GM19455 (cell line): ENCODE data around the gene IREB2.
A peak's percentile ranks its signal among the peaks of the same experiment; 100 is the strongest.
"Not testable (repeated sequence)": the region's sequence is repeated elsewhere in the genome, so short reads cannot be mapped to it uniquely, and the experiment has no call there.

Experiments
- ATAC-seq: cut with Tn5 transposase; IDR thresholded peaks from one replicate; pipeline ENCODE4 v1.9.1; 2021; ENCODE audit not compliant: unreplicated experiment

IREB2 gene, protein sequence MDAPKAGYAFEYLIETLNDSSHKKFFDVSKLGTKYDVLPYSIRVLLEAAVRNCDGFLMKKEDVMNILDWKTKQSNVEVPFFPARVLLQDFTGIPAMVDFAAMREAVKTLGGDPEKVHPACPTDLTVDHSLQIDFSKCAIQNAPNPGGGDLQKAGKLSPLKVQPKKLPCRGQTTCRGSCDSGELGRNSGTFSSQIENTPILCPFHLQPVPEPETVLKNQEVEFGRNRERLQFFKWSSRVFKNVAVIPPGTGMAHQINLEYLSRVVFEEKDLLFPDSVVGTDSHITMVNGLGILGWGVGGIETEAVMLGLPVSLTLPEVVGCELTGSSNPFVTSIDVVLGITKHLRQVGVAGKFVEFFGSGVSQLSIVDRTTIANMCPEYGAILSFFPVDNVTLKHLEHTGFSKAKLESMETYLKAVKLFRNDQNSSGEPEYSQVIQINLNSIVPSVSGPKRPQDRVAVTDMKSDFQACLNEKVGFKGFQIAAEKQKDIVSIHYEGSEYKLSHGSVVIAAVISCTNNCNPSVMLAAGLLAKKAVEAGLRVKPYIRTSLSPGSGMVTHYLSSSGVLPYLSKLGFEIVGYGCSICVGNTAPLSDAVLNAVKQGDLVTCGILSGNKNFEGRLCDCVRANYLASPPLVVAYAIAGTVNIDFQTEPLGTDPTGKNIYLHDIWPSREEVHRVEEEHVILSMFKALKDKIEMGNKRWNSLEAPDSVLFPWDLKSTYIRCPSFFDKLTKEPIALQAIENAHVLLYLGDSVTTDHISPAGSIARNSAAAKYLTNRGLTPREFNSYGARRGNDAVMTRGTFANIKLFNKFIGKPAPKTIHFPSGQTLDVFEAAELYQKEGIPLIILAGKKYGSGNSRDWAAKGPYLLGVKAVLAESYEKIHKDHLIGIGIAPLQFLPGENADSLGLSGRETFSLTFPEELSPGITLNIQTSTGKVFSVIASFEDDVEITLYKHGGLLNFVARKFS

DNA sequence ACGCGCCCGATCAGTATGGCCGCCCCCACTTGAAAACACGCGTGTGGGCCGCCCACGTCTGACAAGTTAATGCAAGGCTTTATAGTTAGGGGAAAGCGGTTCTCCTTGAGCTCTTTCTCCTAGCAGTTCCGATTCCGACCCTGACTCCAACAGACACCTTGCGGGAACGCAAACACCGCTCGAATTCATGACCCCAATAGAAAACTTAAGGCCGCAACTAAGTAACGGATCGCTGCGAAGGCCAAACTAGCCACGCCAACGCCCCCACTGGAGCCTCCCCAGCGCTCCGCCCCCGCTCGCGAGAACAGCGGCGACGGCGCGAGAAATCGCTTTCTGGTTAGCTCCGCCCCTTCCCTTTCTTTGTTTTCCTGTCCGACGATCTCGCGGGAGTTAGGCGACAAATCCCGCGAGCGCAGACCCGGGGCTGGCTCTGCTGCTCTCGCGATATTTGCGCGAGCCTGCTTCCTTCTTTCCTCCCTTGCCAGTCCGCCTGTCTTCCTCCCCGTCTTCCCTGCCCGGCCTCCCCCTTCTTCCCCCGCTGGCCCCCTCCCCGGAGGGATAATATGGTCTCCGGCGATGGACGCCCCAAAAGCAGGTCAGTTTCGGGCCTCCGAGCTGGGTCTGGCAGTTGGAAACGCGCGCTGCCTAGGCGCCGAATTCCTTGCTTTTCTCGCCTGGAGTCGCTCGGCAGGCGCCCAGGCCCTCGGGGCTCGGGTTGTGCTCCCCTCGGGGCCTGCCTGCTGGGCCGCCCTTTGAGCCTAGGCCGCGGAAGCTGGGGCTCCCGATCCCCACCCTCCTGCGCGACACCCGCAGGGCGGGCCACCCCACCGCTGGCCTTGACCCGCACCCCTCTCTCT is at the start of gene IREB2:
Gene IREB2, plus strand, starts transcription at position 455 of the 857 bp plus-strand sequence. Its CDS starts 122 bp downstream, at position 577.
- ATAC-seq, result peak; percentile 82

DNA sequence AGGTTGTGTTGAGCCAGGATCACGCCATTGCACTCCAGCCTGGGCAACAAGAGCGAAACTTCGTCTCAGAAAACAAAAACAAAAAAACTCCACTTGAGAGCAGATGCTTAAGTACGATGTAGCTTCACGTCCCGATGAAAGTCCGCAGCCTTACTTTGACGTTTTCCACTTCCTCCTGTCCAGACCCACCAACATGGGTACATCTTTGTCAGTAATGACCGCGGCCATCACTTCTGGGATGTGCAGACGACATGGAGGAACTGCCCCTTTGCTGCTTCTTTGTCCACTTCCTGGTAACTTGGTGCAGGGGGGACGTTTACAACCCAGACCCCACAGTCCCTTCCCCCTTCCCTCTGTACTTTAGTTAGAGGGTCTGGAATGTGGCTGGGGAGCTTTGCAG is 49.2 kb upstream of the IREB2 start:
- no peak for ATAC-seq

DNA sequence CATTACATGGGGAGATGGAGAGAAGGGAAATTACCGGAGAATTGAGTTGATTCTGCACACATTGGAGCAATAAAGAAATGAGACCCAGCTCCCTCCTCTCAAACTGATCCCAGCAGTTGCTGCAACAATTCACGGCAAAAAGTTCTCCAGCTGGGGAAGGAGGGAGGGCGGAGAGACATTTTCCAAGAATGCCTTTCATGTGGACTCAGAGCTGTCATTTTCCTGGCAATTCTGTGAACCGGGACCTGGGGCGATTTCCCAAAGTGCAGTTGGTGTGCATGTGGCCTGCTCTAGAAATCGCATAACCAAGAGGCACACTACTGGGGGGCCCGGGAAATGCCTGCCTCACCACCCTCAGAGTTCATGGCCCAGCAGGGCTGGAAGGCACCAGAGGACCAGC is 48.7 kb upstream of the IREB2 start:
- ATAC-seq, result no peak

DNA sequence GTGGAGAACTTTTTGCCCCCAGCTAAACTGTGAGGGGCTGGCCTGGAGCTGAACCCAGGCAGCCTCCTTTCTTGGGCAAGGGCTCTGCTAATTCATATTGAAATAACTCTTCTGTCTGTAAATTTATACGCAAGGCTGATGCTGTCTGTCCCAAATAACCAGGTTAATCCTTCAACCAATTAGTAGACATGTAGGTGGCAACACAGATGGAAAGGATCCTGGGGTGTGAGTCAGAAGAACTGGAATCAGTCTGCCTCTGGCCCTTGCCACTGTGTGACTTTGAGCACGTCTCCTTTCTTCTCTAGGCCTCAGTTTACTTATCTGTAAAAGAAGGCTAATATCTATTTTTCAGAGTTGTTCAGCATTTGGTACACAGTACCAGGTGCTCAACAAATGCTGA is 48.3 kb upstream of the IREB2 start:
- ATAC-seq, result no peak

DNA sequence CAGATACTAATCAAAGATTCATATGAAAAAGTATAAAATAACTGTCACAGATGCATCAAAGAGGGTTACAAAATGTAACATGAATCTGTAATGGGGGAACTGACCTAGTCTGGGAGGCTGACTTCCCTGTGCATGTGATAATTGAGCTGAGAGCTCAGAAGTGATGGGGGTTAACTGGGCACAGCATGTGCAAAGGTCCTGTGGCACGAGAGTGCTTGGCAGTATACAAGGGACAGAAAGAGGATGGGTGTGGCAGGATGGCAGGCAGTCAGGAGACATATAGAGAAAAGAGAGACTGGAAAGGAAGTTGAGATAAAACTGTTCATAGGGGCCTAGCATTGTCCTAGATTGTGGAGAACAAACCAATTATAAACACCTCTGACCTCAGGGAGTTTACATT is 47.8 kb upstream of the IREB2 start:
- no peak for ATAC-seq

DNA sequence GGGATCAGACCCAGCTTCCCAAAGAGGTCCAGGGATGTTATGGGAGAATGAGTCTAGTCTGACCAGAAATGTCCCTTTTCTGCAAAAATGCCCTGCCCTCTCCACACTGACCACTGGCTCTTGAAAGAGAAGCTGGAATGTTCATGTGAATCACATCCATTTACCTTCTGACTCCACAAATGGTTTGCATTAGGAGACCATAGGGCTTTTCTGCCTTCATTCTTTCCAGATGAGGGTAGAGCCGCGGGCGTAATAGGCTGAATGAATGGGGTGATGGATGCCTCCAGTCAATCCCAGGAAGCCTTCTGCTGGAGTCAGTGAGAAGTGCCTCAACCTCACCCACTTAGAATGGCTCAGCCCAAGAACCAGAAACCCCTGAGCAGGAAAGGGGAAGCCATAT is 47.2 kb upstream of the IREB2 start:
- no peak for ATAC-seq

DNA sequence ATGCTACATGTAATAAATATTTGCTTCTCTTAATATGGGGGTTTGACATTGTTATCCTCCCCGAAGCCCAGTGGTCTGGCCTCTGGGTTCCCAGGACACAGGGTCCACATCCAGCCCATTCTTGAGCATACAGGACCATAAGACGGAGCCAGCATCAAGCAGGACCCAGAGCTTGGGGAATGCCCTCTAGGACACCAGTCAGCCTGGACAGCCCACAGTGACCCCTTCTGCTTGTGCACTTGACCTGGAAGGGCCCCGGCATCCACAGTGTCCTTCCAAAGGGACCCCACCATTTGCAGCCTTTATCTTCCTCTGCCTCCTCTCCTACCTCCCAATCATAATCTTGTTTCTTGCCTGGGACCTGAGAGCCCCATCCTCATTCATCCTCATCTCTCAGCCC is 46.2 kb upstream of the IREB2 start:
- no peak for ATAC-seq

DNA sequence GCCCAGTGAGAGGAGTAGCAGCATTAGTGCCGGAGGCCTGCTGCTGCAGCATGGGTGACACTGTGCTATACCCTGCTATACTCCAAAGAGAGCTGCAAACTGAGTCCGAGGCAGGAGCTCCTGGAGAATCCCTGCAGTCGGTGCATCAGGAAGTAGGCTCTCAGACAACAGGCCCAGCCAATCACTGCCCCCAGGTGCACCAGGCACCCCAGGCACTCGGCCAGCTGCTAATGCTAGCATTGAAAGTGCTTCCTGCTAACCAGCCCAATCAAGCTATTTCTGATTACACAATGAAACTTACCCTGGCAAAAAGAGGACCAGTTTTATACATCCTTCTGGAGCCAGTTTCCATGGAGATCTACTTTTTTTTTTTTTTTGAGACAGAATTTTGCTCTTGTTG is 45.6 kb upstream of the IREB2 start:
- no peak for ATAC-seq

DNA sequence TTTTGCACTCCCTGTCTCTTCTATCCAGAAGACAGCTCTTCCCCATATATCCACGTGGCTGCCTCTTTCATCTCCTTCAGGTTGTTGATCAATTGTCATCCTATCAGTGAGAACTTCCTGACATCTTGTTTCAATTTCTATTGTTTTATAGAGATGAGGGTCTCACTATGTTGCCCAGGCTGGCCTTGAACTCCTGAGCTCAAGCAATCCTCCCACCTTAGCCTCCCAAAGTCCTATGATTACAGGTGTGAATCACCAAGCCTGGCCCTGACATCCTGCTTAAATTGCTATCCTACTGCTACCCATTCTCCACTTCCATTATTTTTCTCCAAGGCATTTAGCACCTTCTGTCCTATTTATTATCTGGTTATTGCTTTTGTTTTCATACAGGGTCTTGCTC is 44.9 kb upstream of the IREB2 start:
- no peak for ATAC-seq

DNA sequence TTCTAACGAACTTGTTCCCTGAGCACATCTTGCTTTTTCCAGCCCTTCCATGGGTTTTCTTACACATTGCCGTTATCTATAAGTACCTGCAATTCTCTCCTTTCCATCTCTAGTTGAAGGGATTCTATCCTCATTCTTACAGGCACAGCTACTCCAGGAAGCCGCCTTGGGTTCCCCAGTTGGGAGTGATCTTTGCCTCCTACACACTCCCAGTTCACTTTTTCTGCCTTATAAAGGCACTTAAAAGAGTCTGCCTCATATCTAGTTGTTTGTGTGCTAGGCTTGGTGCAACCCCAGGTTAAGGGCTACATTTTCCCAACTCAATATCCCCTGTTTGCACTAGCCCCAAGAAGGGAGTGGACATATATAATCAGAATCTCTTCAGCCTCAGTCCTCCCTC is 44.0 kb upstream of the IREB2 start:
- no peak for ATAC-seq

DNA sequence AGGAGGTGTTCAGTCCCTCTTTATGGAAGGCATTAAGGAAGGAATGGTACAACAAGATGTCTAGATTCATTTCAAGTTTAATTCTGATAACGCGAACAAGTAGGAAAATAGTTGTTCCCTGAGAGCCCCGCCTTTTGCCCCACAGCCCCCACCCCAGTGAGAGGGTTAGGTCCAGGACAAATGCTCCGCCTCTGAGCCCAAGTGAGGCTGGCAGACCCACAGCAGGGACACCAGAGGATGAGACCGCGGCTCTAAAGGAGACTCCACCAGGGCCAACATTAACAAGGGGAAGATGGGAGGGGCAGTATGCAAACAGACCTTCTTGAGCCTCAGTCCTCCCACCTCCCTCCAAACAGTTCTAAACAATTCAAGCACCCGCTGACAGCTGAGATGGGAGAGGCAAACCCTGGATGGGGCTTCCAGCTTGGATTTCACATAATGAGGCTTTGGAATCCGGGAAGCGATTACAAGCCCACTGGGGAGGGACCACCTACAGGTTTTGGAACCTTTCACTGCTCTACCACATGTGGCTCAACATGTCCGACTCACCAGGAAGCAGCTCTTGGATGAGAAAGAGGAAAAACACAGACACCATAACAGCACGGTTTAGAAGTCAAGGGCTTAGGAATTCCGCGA is 42.9 kb upstream of the IREB2 start:
- no peak for ATAC-seq

DNA sequence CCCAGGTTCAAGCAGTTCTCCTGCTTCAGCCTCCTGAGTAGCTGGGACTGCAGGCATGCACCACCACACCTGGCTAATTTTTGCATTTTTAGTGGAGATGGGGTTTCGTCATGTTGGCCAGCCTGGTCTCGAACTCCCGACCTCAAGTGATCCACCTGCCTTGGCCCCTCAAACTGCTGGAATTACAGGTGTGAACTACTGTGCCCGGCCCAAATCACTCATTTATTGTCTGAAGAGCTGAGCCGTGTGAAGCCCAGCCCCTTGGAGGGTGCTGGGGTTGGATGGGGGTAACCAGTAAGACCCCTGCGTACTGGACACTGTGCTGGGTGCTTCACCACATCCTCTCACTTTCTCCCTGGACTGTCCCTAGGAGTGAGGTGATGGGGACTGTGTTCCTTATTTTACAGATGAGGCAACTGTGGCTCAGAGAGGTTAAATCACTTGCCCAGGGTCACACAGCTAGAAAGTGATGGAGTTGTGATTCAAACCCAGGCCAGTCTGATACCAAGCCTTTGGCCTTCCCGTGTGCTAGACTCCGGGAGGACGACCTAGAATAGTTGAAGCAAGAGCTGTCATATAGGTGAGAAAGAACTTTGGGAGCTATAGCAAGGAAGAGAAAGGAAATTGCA is 41.7 kb upstream of the IREB2 start:
- no peak for ATAC-seq

DNA sequence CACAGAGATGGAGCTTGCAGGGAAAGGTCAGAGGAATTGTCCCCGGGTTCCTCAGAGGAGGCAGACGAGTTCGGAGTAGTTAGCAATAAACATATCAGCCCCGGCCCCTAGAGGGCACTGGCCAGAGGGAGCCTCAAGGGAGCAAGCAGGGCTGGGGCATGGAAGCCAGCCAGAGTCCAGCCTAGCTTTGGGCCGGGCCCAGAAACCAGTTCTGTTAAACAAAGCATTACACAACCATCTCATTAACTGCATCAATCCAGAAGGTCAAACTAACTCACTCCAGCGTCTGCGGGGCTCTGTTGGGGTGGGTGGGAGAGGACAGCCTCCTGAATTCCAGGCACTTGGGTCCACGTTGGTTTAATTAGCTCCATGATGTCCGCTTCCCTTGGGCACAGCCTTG is 41.0 kb upstream of the IREB2 start:
- no peak for ATAC-seq

DNA sequence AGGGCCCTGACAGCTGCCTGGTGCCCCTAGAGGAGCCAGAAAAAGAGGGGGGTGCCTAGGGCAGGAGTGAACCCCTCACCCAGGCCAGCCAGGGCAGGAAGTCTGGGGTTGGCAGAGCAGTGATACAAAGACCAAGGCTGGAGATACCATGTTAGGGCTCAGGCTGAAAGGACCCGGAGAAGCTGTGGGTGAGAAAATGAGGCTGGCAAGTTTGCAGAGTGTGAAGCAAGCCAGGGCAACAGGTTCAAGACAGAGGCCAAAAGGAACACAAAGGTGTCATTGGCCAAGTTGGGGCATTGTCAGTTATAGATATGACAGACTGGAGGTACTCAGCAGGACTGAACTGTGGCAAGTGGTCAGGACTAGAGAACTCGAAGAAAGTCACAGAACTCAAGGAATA is 40.6 kb upstream of the IREB2 start:
- no peak for ATAC-seq

DNA sequence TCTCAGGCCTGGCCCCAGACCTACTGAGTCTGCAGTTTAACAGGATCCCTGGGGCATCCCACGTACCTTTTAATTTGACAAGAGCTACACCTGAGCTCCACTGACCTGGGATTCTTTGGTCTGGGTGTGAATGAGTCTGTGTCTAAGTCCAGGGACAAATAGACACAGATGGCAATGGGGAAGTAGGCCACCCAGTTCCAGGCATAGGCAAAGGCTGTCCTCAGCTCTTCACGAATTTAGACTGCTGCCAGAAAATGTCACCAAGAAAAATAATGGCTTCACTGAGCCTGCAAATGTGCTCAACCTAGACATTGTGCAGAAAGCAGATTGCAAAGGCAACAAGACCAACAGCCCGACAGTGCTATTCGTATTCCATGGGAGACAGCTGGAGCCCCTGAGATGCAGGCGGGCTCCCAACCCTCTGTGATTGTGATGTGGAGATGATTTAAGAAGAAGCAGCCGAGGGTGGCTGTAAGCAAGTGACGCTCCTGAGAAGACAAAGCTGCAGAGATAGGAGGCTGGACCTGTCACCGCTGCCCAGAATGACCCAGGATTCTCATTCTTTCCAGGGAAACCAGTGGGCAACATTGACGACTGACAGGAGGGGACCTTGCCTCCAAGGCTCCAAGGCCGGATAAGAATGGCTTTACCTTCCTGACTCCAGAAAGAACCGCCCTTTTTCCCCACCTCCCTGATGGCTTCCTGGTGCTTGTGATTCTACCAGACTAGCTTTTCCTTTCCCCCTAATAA is 39.8 kb upstream of the IREB2 start:
- ATAC-seq, result no peak

DNA sequence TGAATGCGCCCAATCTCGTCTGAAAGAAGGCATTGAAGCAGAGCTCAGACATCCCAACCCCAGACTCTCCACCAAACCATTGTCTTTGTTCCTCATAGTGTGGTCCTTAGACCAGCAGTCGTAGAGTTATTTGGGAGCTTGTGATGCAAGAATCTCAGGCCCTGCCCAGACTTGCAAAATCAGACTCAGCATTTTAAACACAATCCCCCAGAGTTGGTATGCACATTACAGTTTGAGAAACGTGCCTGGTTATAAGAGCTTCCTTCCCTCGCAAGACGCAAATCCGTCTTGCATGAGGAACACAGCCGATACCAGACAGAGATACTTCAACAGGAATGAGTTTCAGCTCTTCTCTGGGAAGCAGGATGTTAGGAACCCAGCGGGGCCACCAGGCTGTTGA is 38.9 kb upstream of the IREB2 start:
- no peak for ATAC-seq

DNA sequence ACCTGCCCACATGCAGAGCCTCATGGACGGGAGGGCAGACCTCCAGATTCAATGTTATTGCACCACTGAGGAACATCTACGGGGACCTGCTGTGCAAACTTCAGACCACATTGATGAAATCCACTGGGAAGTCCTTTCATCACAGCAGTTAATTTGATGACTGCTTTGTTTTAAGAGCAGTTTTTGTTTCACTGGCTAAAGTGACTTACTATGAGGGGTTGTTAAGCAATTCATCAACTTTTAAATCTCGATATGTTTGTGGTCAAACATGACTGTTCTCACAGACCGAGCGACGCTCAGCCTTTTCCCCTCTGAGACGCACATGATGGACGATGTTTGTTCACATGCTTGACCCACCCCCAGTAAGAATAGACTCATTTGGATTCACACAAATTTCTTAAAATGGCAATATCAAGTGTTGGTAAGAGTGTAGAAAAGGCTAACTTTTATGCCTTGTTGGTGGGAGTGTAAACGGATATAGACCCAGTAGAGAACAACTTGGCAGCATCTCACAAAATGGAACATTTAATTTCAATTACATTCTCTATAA is 35.9 kb upstream of the IREB2 start:
- no peak for ATAC-seq

DNA sequence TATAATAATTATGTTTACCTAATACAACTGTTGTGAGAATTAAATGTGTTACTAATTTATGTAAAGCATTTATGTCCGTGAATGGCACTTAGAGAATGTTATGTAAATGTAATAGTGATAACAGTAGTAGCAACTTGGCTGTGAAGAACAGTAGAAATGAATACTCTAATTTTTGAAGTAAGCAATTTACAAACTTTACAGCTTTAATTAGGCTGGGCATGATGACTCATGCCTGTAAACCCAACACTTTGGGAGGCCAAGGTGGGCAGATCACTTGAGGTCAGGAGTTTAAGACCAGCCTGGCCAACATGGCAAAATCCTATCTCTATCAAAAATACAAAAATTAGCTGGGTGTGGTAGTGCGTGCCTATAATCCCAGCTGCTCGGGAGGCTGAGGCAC is 33.9 kb upstream of the IREB2 start:
- ATAC-seq, result no peak

DNA sequence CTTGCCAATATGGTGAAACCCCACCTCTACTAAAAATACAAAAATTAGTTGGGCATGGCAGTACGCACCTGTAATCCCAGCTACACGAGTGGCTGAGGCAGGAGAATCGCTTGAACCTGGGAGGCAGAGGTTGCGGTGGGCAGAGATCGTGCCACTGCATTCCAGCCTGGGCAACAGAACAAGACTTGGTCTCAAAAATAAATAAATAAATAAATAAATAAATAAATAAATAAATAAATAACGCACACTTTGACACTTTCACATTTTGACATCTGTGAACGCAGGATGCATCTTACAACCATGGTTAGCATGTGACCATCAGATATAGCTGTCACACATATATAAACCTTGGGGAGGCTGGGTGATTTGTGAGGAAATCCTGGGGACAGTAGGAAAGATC is 33.2 kb upstream of the IREB2 start:
- not testable (repeated sequence) for ATAC-seq
